GM19238 (cell line): ENCODE measurements around the gene HES7.

Source experiments
- DNase-seq: peaks from one replicate; pipeline ENCODE4 v3.0.0; 2011; ENCODE audit warnings: low spot score; ENCODE audit not compliant: insufficient read length

The HES7 gene

GRCh38 chr17:8074554-8074953 lies 49.4 kb downstream of the HES7 start:
- DNase-seq: no peak

- peak; percentile 86 for DNase-seq
Observed at GRCh38 chr17:8073627-8074484, 50.0 kb downstream of the HES7 start.

- no peak for DNase-seq
Observed at GRCh38 chr17:8072729-8073461, 51.0 kb downstream of the HES7 start.

GRCh38 chr17:8072341-8072728 lies 51.6 kb downstream of the HES7 start:
- no peak for DNase-seq

- DNase-seq: no peak
Observed at GRCh38 chr17:8071496-8071895, 52.4 kb downstream of the HES7 start.
